Spleen (tissue), 11 donors: ENCODE measurements around the gene STUM. TPM values are rescaled to one million over a fixed set of nuclear protein-coding genes. Genes with fewer than 3 reads are reported as not detected.

Experiments used
- DNase-seq: peaks from one replicate; pipeline ENCODE4 v3.0.0-alpha.2; 2020
- H3K27ac ChIP-seq, 8 donors: fragments of 200-600 bp; sonication (generic) in 7 of 8; 1 replicate in 4 of 8; 2 replicates in 4 of 8; pipeline versions ENCODE4 v1.5.0 to v1.8.0; 2016 to 2021; ENCODE audit warnings: inconsistent platforms in 4 of 8, mild to moderate bottlenecking in 4 of 8, moderate library complexity in 1 of 8
- H3K27me3 ChIP-seq, 7 donors: fragments of 200-600 bp; sonication (generic) in 6 of 7; replicated peaks in 1 of 7; 1 replicate in 4 of 7; 2 replicates in 3 of 7; pipeline versions ENCODE4 v1.5.0 to v1.8.0; 2016 to 2021; ENCODE audit warnings: inconsistent platforms in 3 of 7, mild to moderate bottlenecking in 1 of 7
- H3K36me3 ChIP-seq, 6 donors: fragments of 200-600 bp; sonication (generic) in 5 of 6; 1 replicate in 4 of 6; 2 replicates in 2 of 6; pipeline versions ENCODE4 v1.5.0 to v1.8.0; 2016 to 2021; ENCODE audit warnings: inconsistent platforms in 2 of 6
- H3K4me1 ChIP-seq, 6 donors: fragments of 200-600 bp; sonication (generic) in 5 of 6; 1 replicate in 3 of 6; 2 replicates in 3 of 6; pipeline versions ENCODE4 v1.5.0 to v1.8.0; 2016 to 2021; ENCODE audit warnings: inconsistent platforms in 3 of 6
- H3K4me3 ChIP-seq, 8 donors: fragments of 200-600 bp; sonication (generic) in 7 of 8; 1 replicate in 4 of 8; 2 replicates in 4 of 8; pipeline versions ENCODE4 v1.5.0 to v1.8.0; 2016 to 2021; ENCODE audit warnings: inconsistent platforms in 4 of 8, mild to moderate bottlenecking in 4 of 8, moderate library complexity in 2 of 8
- H3K9me3 ChIP-seq, 8 donors: fragments of 200-600 bp; sonication (generic) in 7 of 8; 1 replicate in 4 of 8; 2 replicates in 4 of 8; pipeline versions ENCODE4 v1.5.0 to v1.8.0; 2016 to 2021; ENCODE audit warnings: inconsistent platforms in 4 of 8
- CTCF ChIP-seq, 11 experiments: fragments of 200-600 bp in 7 of 11; fragments of 450-650 bp in 4 of 11; sonication (generic) in 4 of 11; IDR thresholded peaks in 8 of 11; conservative IDR thresholded peaks in 3 of 11; 1 replicate in 7 of 11; 2 replicates in 4 of 11; pipeline versions ENCODE4 v1.4.0 to v1.8.0; 2016 to 2021; ENCODE audit warnings: antibody characterized with exemption in 11 of 11, inconsistent platforms in 4 of 11, mild to moderate bottlenecking in 1 of 11
- POLR2A ChIP-seq, 3 donors: fragments of 450-650 bp; IDR thresholded peaks; one replicate each; pipeline ENCODE4 v1.5.1; 2017; ENCODE audit warnings: antibody characterized with exemption in 3 of 3, mild to moderate bottlenecking in 1 of 3
- POLR2AphosphoS5 ChIP-seq, 3 donors: sonication (generic); formaldehyde crosslinking; IDR thresholded peaks; one replicate each; pipeline ENCODE4 v1.5.1; 2017; ENCODE audit warnings: antibody characterized with exemption in 3 of 3
- WGBS, 5 donors: extraction: QIAGEN DNeasy Blood & Tissue Kit in 3 of 5; methylation state at CpG; one replicate each; pipeline versions ENCODE4 v1.1.5 to v1.1.7; 2013 to 2018; 5-methylcytosine and 5-hydroxymethylcytosine counted together
- intact Hi-C: fragments of 100-400 bp; cut with DNase I; formaldehyde crosslinking; loops from one replicate; pipeline ENCODE4 v1.15.0; 2023; ENCODE audit warnings: low total_unique reads
- polyA plus RNA-seq, 3 donors: library from polyadenylated mRNA; stranded (reverse); fragments of 200-250 nt; gene quantifications; one replicate each; pipeline ENCODE4 v1.2.1, GENCODE V29; 2013
- total RNA-seq, 7 donors: library from RNA; depleted of rRNA in 3 of 7; stranded (reverse); fragments of >200 nt in 3 of 7; fragmentation: NEBNext Ultra II Directional in 4 of 7; extraction: Animal tissue kit (Norgen Biotek cat#: 25700) in 4 of 7; gene quantifications; one replicate each; pipeline versions ENCODE4 v1.1.0 to v1.2.1, GENCODE V29; 2016 to 2021
- donor health status: healthy with polysubstance abuse.
- donor health status: DM: no; HTN: no; CAD: no; lungs with moderate emphysema.
- donor health status: DM: no; HTN: no; CAD: no.
- donor health status: Bipolar disorder and iron deficiency.
- donor health status: healthy.
- donor health status: DM: no; HTN: no; CAD: no.
- donor health status: DM: yes; HTN: yes; CAD: no.

STUM gene
- total and polyA plus RNA-seq, 10 donors: 0.11 to 2.8 (median 0.49) TPM

- no peaks in the 10 kb centered on the region for H3K27me3 ChIP-seq
- TF ChIP-seq POLR2A (IDR thresholded peaks at IDR 0.05) (no peak), POLR2AphosphoS5 (IDR thresholded peaks at IDR 0.05) (peak in 1 of 3 donors; percentile 56), CTCF (IDR thresholded peaks at IDR 0.05 in 8 of 11, conservative IDR thresholded peaks at IDR 0.05 in 3 of 11) (no peak)
- peaks cover 3 to 91% (median 66%) of the 10 kb centered on the region in 6 donors for H3K36me3 ChIP-seq
- no peaks in the 10 kb centered on the region for H3K9me3 ChIP-seq
- H3K4me1 ChIP-seq: peaks cover 17 to 90% (median 60%) of the 10 kb centered on the region in 6 donors
- H3K4me3 ChIP-seq: no peak overlapping the region
- intact Hi-C loops: no loop called here
- H3K27ac ChIP-seq: peak overlapping the region in 2 of 8 donors; percentile 25 to 67
- WGBS, 5 donors: 88 to 96% (median 95%) methylated on average over 16 to 18 of the region's 18 CpGs
- DNase-seq: peak; percentile 73
Observed at GRCh38 chr1:226639631-226640061, 91.1 kb downstream of the STUM start.

GRCh38 chr1:226640321-226641136 lies 92.0 kb downstream of the STUM start:
- WGBS, 5 donors: 77 to 84% (median 81%) methylated on average over 21 to 23 of the region's 23 CpGs
- H3K4me1 ChIP-seq: peaks cover 20 to 90% (median 61%) of the 10 kb centered on the region in 6 donors
- H3K4me3 ChIP-seq: no peak overlapping the region
- TF ChIP-seq POLR2AphosphoS5 (IDR thresholded peaks at IDR 0.05) (peak in 2 of 3 donors; percentile 17 to 29), POLR2A (IDR thresholded peaks at IDR 0.05) (no peak)
- H3K27ac ChIP-seq: peak overlapping the region in 4 of 8 donors; percentile 16 to 67 (median 28)
- peak; percentile 72 for DNase-seq
- H3K27me3 ChIP-seq: no peaks in the 10 kb centered on the region
- intact Hi-C loops: no loop called here
- H3K36me3 ChIP-seq: peaks cover 3 to 91% (median 61%) of the 10 kb centered on the region in 6 donors
- no peaks in the 10 kb centered on the region for H3K9me3 ChIP-seq

GRCh38 chr1:226641671-226642231 lies 93.2 kb downstream of the STUM start:
- Histone ChIP-seq H3K36me3 (peaks cover 3 to 91% (median 61%) of the 10 kb centered on the region in 6 donors), H3K27ac (peak overlapping the region in 1 of 8 donors; percentile 25), H3K27me3 (no peaks in the 10 kb centered on the region), H3K4me3 (no peak overlapping the region), H3K4me1 (peaks cover 22 to 91% (median 61%) of the 10 kb centered on the region in 6 donors), H3K9me3 (no peaks in the 10 kb centered on the region)
- TF ChIP-seq POLR2A (IDR thresholded peaks at IDR 0.05) (no peak), POLR2AphosphoS5 (IDR thresholded peaks at IDR 0.05) (peak in 1 of 3 donors; percentile 61)
- intact Hi-C loops: no loop called here
- peak; percentile 70 for DNase-seq
- 91 to 97% (median 94%) methylated on average over 11 to 23 of the region's 23 CpGs for WGBS, 5 donors

- peak; percentile 68 for DNase-seq
- Histone ChIP-seq H3K4me3 (no peak overlapping the region), H3K36me3 (peaks cover 3 to 91% (median 62%) of the 10 kb centered on the region in 6 donors), H3K4me1 (peaks cover 22 to 92% (median 60%) of the 10 kb centered on the region in 6 donors), H3K9me3 (no peaks in the 10 kb centered on the region), H3K27me3 (no peaks in the 10 kb centered on the region), H3K27ac (peak overlapping the region in 7 of 8 donors; percentile 15 to 87 (median 75))
- intact Hi-C loops: no loop called here
- 81 to 94% (median 89%) methylated on average over 7 to 8 of the region's 8 CpGs for WGBS, 5 donors
- no peak for TF ChIP-seq POLR2A (IDR thresholded peaks at IDR 0.05)
- TF ChIP-seq CTCF (IDR thresholded peaks at IDR 0.05 in 8 of 11, conservative IDR thresholded peaks at IDR 0.05 in 3 of 11): no peak
- no peak for TF ChIP-seq POLR2AphosphoS5 (IDR thresholded peaks at IDR 0.05)
Observed at GRCh38 chr1:226642421-226642820, 93.9 kb downstream of the STUM start.
